HEK293 (cell line): ENCODE measurements around the gene ACAD8.

Experiments used
- CTCF ChIA-PET: fragments of 350-600 bp; formaldehyde crosslinking; extraction: SDS; loops from one replicate; lab custom pipeline; 2021; ENCODE audit warnings: antibody characterized with exemption; lab: Yijun Ruan, JAX
- POLR2A ChIA-PET: fragments of 300-600 bp; formaldehyde crosslinking; extraction: SDS; loops from one replicate; lab custom pipeline; 2020; ENCODE audit warnings: antibody characterized with exemption, inconsistent platforms; lab: Yijun Ruan, JAX
- H3K27ac ChIP-seq: fragments of 200-500 bp; sonication (Bioruptor generic); 2 replicates; pipeline ENCODE4 v1.5.1; 2014; ENCODE audit warnings: low read depth, low read length, control low read depth, inconsistent platforms; ENCODE audit errors: extremely low read depth
- H3K36me3 ChIP-seq, 2 experiments: fragments of 200-500 bp in 1 of 2; sonication (Bioruptor generic) in 1 of 2; 1 replicate in 1 of 2; 2 replicates in 1 of 2; pipeline ENCODE4 v1.5.1; 2014 to 2017; ENCODE audit warnings: inconsistent platforms in 2 of 2, low read length in 2 of 2; ENCODE audit not compliant: control insufficient read depth in 2 of 2, insufficient read depth in 1 of 2
- H3K4me1 ChIP-seq: fragments of 200-500 bp; sonication (Bioruptor generic); 2 replicates; pipeline ENCODE4 v1.5.1; 2014; ENCODE audit warnings: mild to moderate bottlenecking, low read length, inconsistent platforms; ENCODE audit not compliant: control insufficient read depth, insufficient read depth
- H3K4me3 ChIP-seq: 2 replicates; pipeline ENCODE4 v1.5.1; 2011; ENCODE audit warnings: low read depth, mild to moderate bottlenecking, control low read depth, low read length, moderate library complexity
- H3K9me3 ChIP-seq: fragments of 200-500 bp; sonication (Bioruptor generic); 2 replicates; pipeline ENCODE4 v1.5.1; 2014; ENCODE audit warnings: low read depth, low read length, inconsistent platforms; ENCODE audit not compliant: control insufficient read depth, insufficient read depth
- MYNN ChIP-seq: fragments of 450-650 bp; formaldehyde crosslinking; IDR thresholded peaks from 2 replicates; pipeline ENCODE4 v1.5.1; 2016; ENCODE audit warnings: missing biosample characterization, missing genetic modification characterization, borderline replicate concordance
- OSR2 ChIP-seq: fragments of 450-650 bp; formaldehyde crosslinking; IDR thresholded peaks from 2 replicates; pipeline ENCODE4 v1.5.1; 2016; ENCODE audit warnings: missing biosample characterization, missing genetic modification characterization
- TRIM28 ChIP-seq: IDR thresholded peaks from 2 replicates; pipeline ENCODE4 v1.6.1; 2011; ENCODE audit warnings: low read length, control low read depth, borderline replicate concordance
- ZIC2 ChIP-seq: fragments of 450-650 bp; formaldehyde crosslinking; IDR thresholded peaks from 2 replicates; pipeline ENCODE4 v1.5.1; 2016; ENCODE audit warnings: missing biosample characterization, missing genetic modification characterization
- ZNF10 ChIP-seq: fragments of 450-650 bp; formaldehyde crosslinking; IDR thresholded peaks from 2 replicates; pipeline ENCODE4 v1.5.1; 2017; ENCODE audit warnings: missing biosample characterization, missing genetic modification characterization
- ZNF138 ChIP-seq: fragments of 450-650 bp; formaldehyde crosslinking; IDR thresholded peaks from 2 replicates; pipeline ENCODE4 v1.5.1; 2016; ENCODE audit warnings: missing biosample characterization, missing genetic modification characterization, borderline replicate concordance
- ZNF169 ChIP-seq: fragments of 450-650 bp; formaldehyde crosslinking; IDR thresholded peaks from 2 replicates; pipeline ENCODE4 v1.5.1; 2016; ENCODE audit warnings: missing biosample characterization, missing genetic modification characterization
- ZNF202 ChIP-seq: fragments of 450-650 bp; formaldehyde crosslinking; IDR thresholded peaks from 2 replicates; pipeline ENCODE4 v1.5.1; 2016; ENCODE audit warnings: missing biosample characterization, missing genetic modification characterization, borderline replicate concordance
- ZNF214 ChIP-seq: fragments of 450-650 bp; formaldehyde crosslinking; IDR thresholded peaks from 2 replicates; pipeline ENCODE4 v1.5.1; 2017; ENCODE audit warnings: missing biosample characterization, mild to moderate bottlenecking, missing genetic modification characterization, borderline replicate concordance
- ZNF223 ChIP-seq: fragments of 450-650 bp; formaldehyde crosslinking; IDR thresholded peaks from 2 replicates; pipeline ENCODE4 v1.5.1; 2016; ENCODE audit warnings: missing biosample characterization, missing genetic modification characterization
- ZNF23 ChIP-seq: fragments of 450-650 bp; formaldehyde crosslinking; IDR thresholded peaks from 2 replicates; pipeline ENCODE4 v1.5.1; 2016; ENCODE audit warnings: missing biosample characterization, missing genetic modification characterization, borderline replicate concordance
- ZNF280D ChIP-seq: fragments of 450-650 bp; formaldehyde crosslinking; IDR thresholded peaks from 2 replicates; pipeline ENCODE4 v1.5.1; 2016; ENCODE audit warnings: missing biosample characterization, missing genetic modification characterization
- ZNF292 ChIP-seq: fragments of 450-650 bp; formaldehyde crosslinking; IDR thresholded peaks from 2 replicates; pipeline ENCODE4 v1.5.1; 2016; ENCODE audit warnings: low read depth, missing biosample characterization, missing genetic modification characterization, borderline replicate concordance
- ZNF423 ChIP-seq: fragments of 450-650 bp; formaldehyde crosslinking; IDR thresholded peaks from 2 replicates; pipeline ENCODE4 v1.5.1; 2016; ENCODE audit warnings: missing biosample characterization, missing genetic modification characterization
- ZNF426 ChIP-seq: fragments of 450-650 bp; formaldehyde crosslinking; IDR thresholded peaks from 2 replicates; pipeline ENCODE4 v1.5.1; 2017; ENCODE audit warnings: missing biosample characterization, missing genetic modification characterization, mild to moderate bottlenecking, inconsistent platforms, moderate library complexity
- ZNF529 ChIP-seq: fragments of 450-650 bp; formaldehyde crosslinking; IDR thresholded peaks from 2 replicates; pipeline ENCODE4 v1.5.1; 2017; ENCODE audit warnings: missing genetic modification characterization, missing biosample characterization; ENCODE audit not compliant: insufficient replicate concordance
- ZNF558 ChIP-seq: fragments of 450-650 bp; formaldehyde crosslinking; IDR thresholded peaks from 2 replicates; pipeline ENCODE4 v1.5.1; 2016; ENCODE audit warnings: missing biosample characterization, missing genetic modification characterization
- ZNF629 ChIP-seq: fragments of 450-650 bp; formaldehyde crosslinking; IDR thresholded peaks from 2 replicates; pipeline ENCODE4 v1.5.1; 2017; ENCODE audit warnings: missing biosample characterization, missing genetic modification characterization
- ZNF639 ChIP-seq: fragments of 450-650 bp; formaldehyde crosslinking; IDR thresholded peaks from 2 replicates; pipeline ENCODE4 v1.5.1; 2016; ENCODE audit warnings: missing biosample characterization, missing genetic modification characterization
- ZNF677 ChIP-seq: fragments of 450-650 bp; IDR thresholded peaks from 2 replicates; pipeline ENCODE4 v1.5.0; 2018; ENCODE audit warnings: missing biosample characterization, mild to moderate bottlenecking, missing genetic modification characterization, moderate library complexity
- TF ChIP-seq, protein P1 (sequence below): fragments of 450-650 bp; formaldehyde crosslinking; IDR thresholded peaks from 2 replicates; pipeline ENCODE4 v1.5.1; 2016; ENCODE audit warnings: missing biosample characterization, missing genetic modification characterization

The ACAD8 gene

GRCh38 chr11:134292661-134293060 is 39.3 kb downstream of the ACAD8 start (continued):
- TF ChIP-seq ZNF223 (tag by site-specific recombination) (no peak), OSR2 (no peak), TRIM28 (no peak), ZNF214 (tag by site-specific recombination) (no peak), ZNF426 (tag by site-specific recombination) (no peak), ZNF292 (tag by site-specific recombination) (no peak), ZNF138 (no peak), ZIC2 (tag by site-specific recombination) (no peak)

DNA sequence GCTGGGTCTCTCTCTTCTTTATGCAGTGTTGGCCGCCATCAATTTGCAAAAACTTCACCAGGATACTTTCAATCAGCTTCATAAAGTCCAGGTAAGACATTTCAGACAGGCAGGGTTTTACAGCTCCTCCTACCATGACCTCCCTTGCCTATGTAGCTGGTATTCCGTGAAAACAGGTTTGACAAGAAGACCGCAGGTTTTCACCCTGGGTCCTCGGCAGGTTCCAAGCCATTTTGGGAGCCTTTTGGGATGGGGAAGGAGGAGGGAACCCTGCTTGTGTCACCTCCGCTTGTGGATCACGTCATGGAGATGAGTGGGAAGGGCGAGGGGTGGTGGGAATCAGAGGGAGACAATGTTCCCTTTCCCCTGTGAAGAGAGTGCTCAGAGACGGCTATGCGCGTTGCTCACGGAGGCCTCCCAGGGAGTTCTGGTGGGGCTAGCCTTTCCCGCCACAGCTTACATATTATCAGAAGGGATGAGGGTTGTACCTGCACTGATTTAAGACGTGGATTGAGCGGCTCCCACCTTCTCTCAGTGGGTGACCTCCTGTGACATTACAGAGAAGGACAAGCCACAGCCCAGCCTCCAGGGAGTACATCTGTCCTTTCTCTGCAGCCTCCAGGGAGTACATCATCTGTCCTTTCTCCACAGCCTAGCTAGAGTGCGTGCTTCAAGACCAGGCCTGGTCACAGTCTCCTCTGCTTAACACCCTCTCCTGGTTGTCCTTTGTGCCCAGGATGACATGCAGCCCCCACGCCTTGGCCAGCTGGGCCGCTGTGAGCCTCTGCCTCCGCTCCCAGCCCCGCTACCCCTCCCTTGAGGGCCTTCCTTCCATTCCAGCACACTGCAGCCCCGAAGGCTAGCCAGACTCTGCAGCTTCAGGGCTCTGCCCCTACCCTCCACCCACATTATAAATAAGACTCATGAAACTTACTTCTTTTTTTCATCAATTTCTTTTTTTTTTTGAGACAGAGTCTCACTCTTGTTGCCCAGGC is 40.0 kb downstream of the ACAD8 start:
- H3K27ac ChIP-seq, result no peak overlapping the region
- H3K36me3 ChIP-seq, result no peaks in the 10 kb centered on the region
- CTCF ChIA-PET, result interaction anchor here (0.8 kb wide), 1 partner anchor 18 kb away, joined by 4 read pairs; no protein-coding TSS in a partner anchor
- H3K4me1 ChIP-seq, result no peaks in the 10 kb centered on the region
- POLR2A ChIA-PET, result no interaction called here
- TF ChIP-seq, protein P1, sequence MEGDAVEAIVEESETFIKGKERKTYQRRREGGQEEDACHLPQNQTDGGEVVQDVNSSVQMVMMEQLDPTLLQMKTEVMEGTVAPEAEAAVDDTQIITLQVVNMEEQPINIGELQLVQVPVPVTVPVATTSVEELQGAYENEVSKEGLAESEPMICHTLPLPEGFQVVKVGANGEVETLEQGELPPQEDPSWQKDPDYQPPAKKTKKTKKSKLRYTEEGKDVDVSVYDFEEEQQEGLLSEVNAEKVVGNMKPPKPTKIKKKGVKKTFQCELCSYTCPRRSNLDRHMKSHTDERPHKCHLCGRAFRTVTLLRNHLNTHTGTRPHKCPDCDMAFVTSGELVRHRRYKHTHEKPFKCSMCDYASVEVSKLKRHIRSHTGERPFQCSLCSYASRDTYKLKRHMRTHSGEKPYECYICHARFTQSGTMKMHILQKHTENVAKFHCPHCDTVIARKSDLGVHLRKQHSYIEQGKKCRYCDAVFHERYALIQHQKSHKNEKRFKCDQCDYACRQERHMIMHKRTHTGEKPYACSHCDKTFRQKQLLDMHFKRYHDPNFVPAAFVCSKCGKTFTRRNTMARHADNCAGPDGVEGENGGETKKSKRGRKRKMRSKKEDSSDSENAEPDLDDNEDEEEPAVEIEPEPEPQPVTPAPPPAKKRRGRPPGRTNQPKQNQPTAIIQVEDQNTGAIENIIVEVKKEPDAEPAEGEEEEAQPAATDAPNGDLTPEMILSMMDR (tag by site-specific recombination), result no peak
- TF ChIP-seq ZNF10 (tag by site-specific recombination) (no peak), ZNF202 (tag by site-specific recombination) (no peak), ZNF677 (no peak), ZNF529 (no peak), ZNF169 (tag by site-specific recombination) (no peak), ZNF23 (tag by site-specific recombination) (no peak), ZNF639 (no peak), ZNF423 (tag by site-specific recombination) (no peak), ZNF280D (tag by site-specific recombination) (no peak), MYNN (tag by site-specific recombination) (no peak), ZNF629 (tag by site-specific recombination) (no peak), ZNF558 (tag by site-specific recombination) (no peak)
- no peak overlapping the region for H3K4me3 ChIP-seq
- H3K9me3 ChIP-seq, result no peaks in the 10 kb centered on the region
